CD4-positive, alpha-beta T cell treated with Interleukin-15 for 1 hour (primary cell): ENCODE measurements around the gene SMAD2.
"Not testable (repeated sequence)": the region's sequence is repeated elsewhere in the genome, so short reads cannot be mapped to it uniquely, and the experiment has no call there.

ENCODE experiments used
- DNase-seq: peaks from one replicate; pipeline ENCODE4 v3.0.0-alpha.2; 2020

Gene SMAD2

GRCh38 chr18:47930199-47930930 is at the start of gene SMAD2:
SMAD2 (minus strand) TSS chr18:47930659; CDS start chr18:47896756, 33,903 bp downstream.
- peak; percentile 73 for DNase-seq

DNA sequence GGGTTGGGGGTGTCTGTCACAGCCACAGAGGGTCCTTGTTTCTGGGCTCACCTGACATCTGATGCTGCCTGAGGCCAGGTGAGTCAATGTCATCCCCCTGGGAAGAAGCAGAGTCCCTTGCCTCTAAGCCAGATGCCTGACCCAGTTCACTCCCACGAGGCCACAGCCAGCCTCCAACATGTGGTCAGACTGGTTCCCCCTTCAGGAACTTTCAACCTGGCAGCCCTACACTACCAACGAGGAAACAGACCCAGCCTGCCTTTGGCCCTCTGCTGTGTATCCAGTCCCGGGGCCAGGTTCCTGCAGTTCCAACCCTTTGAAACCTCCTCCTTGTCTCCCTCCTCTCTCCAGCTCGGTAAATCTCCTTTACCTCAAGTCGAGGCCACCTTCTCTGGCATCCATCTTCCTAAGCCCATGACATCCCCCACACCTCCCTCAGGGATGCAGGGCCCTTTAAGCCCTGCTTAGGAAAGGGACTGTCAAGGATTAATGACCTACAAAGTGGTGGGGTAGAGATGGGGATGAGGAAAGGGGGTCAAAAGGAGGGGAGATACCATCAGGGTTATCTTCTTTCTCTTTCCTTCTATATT is 49.2 kb upstream of the SMAD2 start:
- no peak for DNase-seq

DNA sequence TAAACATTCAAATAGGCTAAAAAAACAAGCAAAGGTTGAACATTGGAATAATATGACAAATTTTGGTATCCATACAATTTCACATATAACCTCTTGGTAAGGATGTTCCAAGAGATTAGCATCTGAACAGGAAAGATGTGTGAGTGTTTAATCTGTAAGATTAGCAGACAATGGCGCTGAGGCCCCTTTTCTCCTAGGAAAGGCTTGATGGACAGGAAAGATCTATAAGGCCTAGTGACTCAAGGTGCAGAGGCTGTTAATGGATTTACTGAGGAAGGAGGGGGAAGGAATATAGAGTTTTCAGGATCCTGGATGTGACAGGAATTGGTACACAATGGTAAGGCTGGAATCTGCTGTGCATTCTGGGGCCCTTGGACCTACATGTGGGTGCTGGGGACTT is 48.1 kb upstream of the SMAD2 start:
- no peak for DNase-seq

GRCh38 chr18:47978141-47978540 is 47.7 kb upstream of the SMAD2 start:
- DNase-seq = no peak

DNA sequence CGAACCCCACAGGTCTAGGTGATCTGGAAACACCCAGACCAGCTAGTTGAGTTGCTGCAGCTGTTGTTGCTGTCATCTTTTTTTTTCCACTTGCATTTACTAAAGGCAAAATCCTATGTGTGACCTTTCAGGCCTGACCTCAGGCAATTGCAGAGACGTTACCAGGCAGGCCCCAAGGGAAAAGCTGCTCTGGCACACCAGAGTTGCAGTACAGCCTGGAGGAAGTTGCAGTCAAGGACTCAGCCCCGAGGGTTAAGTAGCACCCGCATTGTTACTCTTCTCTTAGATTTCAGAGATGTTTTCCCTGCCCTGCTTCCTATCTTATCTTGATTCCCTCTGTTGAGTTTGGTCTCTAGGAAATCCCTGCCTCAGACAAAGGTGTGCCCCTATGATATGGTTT is 45.2 kb upstream of the SMAD2 start:
- DNase-seq = no peak

- no peak for DNase-seq
Observed at GRCh38 chr18:47975105-47975504, 44.6 kb upstream of the SMAD2 start.

DNA sequence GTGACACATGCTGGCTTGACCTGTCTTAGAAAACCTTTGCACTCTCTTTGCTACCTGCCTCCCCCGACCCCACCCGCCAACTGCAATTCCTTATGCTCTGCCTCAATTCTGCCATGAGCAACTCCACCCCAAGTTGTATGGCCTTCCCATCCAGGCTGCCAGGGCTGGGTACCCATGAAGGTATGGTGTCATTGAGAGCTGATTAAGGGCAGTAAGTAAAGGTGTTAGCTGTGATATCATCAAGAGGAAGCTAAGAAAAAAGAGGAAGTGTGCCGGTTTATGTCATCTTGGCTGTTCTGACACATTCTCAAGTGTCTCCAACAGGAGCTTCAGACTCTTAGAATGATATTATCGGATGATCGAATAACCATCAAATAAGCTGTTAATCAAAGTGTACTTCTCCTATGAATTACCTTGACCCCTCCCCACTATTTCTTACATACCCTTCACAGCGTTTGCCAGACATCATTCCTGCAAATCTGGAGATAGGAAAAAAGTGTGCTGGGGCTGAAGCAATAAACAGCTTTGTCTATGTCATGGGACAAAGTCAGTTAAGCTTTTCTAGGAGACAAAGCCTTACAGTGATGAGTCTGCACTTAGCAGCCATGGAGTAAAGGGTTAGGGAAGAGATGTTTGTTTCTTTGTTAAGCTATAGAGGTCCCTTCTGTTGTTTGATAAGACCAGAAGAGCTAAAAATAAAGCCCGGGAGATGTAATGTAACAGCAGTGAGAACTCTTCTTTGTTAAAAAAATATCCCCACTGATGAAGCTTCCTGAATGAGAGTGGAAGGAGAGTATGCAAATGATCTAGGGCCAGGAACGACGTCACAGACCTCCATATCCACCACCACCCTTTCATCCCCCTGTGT is 40.4 kb upstream of the SMAD2 start:
- no peak for DNase-seq

DNA sequence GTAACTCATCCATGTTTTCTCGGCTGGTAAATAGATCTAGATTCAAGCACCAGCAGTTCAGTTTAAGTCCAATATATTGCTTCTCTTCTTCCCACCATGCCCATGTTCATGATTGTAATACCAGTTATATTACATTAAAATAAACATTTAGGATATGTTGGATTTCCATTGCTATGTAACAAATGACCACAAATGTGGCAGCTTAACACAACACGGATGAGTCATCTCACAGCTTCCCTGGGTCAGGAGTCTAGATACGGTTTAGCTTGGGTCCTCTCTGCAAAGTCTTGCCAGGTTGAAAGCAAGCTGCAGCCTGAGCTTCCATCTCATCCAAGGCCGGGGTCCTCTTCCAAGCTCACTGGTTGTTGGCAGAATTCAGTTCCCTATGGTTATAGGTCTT is 39.4 kb upstream of the SMAD2 start:
- DNase-seq = no peak

GRCh38 chr18:47968721-47969120 is 38.3 kb upstream of the SMAD2 start:
- DNase-seq = no peak

DNA sequence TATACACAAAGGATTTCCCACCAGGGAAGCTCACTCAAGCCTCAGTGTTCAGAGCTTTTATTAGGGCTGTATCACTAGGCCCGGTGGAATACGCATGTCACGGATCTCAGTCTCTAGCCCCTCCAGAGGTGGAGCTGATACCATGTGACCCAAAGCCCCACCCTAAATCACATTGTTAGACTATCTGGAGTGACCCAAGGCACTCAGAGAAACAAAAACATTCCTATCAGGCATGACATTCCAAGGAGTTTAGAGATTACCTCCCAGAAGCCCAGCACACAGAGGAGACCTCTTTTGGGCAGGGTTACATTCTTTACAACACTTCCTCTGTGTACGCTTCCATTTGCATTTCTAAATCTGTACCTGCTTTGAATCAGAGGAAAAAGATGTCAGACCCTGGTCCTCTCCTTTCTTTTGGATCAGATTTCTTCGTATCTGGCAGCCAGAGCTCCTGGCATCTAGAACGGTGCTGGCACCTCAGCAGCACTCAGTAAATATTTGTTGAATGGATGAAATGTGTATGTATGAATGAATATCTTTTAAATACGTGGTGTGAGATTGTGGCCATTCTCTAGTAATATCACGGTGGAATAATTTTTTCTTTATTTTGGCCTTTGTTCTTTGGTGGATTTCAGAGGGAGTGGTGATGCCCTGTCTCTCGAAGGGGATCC is 37.7 kb upstream of the SMAD2 start:
- DNase-seq = no peak

DNA sequence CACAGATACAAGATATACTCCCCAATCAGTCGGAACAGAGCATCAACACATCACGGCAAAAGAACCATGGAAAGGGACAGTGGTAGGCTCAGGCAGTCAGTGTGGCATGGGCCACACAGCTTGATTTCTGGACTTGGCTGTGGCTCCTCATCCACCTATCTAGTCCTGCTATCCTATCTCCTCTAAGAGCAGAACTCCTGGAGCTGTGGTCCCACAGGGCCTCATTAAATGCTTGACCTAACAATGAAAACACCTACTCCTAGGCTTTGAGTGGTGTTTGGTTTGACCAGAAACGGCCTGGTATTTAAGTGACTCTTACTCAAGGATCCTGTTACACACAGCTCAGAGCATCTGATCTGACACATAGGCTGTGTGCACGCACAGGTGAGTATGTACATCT is 33.6 kb upstream of the SMAD2 start:
- no peak for DNase-seq

DNA sequence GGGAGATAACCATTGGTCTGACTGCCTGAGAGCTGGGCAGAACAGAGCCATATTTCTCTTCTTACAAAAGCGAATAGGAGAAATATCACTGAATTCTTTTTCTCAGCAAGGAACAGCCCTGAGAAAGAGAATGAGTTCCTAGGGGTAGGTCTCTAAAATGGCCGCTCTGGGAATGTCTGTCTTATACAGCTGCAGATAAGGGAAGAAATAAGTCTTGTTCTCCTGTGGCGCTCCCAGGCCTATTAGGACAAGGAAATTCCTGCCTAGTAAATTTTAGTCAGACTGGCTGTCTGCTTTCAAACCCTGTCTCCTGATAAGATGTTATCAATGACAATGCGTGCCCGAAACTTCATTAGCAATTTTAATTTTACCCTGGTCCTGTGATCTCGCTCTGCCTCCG is 30.5 kb upstream of the SMAD2 start:
- not testable (repeated sequence) for DNase-seq

DNA sequence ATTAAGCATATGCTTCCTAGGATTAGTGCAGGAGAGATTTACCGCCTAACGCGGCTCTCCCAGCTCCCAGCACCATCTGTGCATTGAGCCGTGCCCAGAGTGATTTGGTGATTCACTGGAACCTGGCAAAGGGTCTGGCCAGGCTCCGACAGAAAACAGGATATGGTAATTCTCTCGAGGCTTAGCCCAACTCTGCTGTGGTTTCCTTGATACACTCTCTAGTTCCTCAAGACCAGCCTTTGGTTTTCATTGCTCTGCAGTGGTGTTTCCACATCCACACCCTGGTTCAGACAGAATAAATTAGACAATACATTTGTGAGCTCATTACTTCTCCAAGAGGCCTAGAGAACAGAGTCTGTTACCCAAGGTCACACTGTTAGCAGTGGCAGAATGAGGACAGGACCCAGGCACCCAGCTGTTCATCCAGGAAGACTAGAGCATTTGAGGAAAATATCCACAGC is 23.0 kb upstream of the SMAD2 start:
- DNase-seq = peak; percentile 55

DNA sequence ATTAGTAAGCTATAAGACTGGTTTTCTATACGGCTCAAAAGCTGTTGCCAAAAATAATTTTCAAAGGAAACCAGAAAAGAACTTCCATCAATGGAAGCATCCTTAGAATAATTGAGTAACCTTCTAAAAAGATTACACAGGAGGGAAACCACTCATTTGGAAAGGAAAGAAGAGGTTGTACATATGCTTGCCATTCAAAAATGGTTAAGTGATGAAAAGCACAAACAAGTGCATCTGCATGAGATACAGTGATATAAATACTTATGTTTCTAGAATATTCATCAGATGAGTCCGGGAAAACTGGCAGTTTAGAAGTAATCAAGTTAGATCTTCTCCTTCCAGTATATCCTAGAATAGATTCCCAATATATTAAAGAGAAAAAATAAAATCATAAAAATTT is 20.1 kb upstream of the SMAD2 start:
- DNase-seq = no peak

DNA sequence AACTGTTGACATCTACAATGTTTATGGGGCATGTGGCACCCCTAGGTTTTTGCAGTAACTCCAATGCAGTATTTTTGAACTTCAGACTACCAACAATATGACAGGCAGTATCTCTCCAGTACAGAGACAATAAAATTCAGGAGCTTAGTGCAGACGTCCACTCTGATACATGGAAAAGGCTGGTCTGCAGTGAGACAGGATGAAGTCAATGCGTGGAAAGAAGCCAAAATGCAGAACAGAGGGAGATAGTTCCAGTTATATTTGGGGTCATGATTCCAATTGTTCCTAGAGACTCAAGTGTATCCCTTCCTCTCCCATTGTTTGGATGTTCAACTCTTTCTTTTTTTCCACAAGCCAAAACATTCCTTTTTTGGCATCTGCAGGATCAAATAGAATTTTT is 18.7 kb upstream of the SMAD2 start:
- no peak for DNase-seq

DNA sequence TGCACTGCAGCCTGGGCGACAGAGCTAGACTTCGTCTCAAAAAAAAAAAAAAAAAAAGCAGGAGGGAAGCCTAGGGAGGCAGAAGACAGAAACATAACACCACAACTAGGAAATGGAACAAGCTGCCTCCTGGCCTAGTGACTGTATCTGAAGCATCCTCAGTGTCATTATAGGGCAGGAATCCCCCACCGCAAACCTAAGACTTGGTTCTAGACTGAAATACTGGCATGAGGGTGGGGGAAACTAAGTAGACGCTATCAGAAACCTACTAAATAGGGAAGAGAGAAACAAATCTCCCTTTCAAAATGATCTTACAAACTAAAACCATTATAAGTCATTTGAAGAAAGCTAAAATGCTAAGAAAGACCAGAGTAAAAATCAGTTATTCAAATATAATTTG is 16.4 kb upstream of the SMAD2 start:
- DNase-seq = no peak

- no peak for DNase-seq
Observed at GRCh38 chr18:47944972-47945852, 14.8 kb upstream of the SMAD2 start.

GRCh38 chr18:47936952-47937351 is 6.5 kb upstream of the SMAD2 start:
- DNase-seq = no peak

GRCh38 chr18:47935321-47936055 is 5.0 kb upstream of the SMAD2 start:
- no peak for DNase-seq

DNA sequence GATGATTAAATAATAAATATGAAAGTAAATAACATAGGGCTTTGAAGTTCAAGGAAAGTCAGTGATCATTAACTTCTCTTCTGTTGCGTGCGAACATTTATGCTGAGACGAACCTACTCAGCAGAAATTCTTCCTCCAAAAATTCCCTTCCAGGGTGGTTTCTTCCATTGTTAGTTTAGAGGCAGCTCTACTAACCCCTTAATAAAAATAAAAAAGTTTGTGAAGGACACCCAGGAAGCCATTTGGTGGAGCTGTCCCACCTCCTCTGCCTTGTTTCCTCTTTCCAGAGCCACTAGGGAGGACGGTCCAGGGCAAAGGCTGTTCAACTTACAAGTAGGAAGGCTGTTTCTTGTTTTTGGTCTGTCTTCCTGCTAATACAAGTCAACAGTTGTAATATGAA is 2.1 kb upstream of the SMAD2 start:
- DNase-seq = peak; percentile 17

- DNase-seq = no peak
Observed at GRCh38 chr18:47932190-47932589, 1.7 kb upstream of the SMAD2 start.

GRCh38 chr18:47931718-47932103 is 1.3 kb upstream of the SMAD2 start:
- peak; percentile 49 for DNase-seq
